SH-SY5Y (cell line): Measurements from ENCODE around the gene GCSH.

Source experiments
- GATA2 ChIP-seq: IDR thresholded peaks from 2 replicates; pipeline ENCODE4 v1.6.1; 2011; ENCODE audit warnings: mild to moderate bottlenecking, low read depth, low read length
- GATA3 ChIP-seq: IDR thresholded peaks from 2 replicates; pipeline ENCODE4 v1.6.1; 2011; ENCODE audit warnings: low read depth, mild to moderate bottlenecking, low read length, moderate library complexity

Gene GCSH

GRCh38 chr16:81073560-81074330 is 22.4 kb downstream of the GCSH start:
- no peak for TF ChIP-seq GATA3
- TF ChIP-seq GATA2, result no peak

GRCh38 chr16:81071805-81072204 is 24.4 kb downstream of the GCSH start:
- TF ChIP-seq GATA2 (no peak), GATA3 (no peak)

- no peak for TF ChIP-seq GATA3
- TF ChIP-seq GATA2, result no peak
These were observed 25.2 kb downstream of the GCSH start for GRCh38 chr16:81070979-81071378.

- TF ChIP-seq GATA2, result no peak
- no peak for TF ChIP-seq GATA3
These were observed 27.1 kb downstream of the GCSH start for GRCh38 chr16:81069063-81069462.

GRCh38 chr16:81067166-81067565 is 29.0 kb downstream of the GCSH start:
- no peak for TF ChIP-seq GATA3
- TF ChIP-seq GATA2, result no peak

- TF ChIP-seq GATA3 (no peak), GATA2 (no peak)
These were observed 29.5 kb downstream of the GCSH start for GRCh38 chr16:81066681-81067080.

- no peak for TF ChIP-seq GATA3
- TF ChIP-seq GATA2, result no peak
These were observed 34.2 kb downstream of the GCSH start for GRCh38 chr16:81061871-81062608.

- no peak for TF ChIP-seq GATA3
- TF ChIP-seq GATA2, result no peak
These were observed 34.9 kb downstream of the GCSH start for GRCh38 chr16:81061307-81061640.

- no peak for TF ChIP-seq GATA3
- no peak for TF ChIP-seq GATA2
These were observed 35.5 kb downstream of the GCSH start for GRCh38 chr16:81060576-81061306.

- TF ChIP-seq GATA2 (no peak), GATA3 (no peak)
These were observed 42.4 kb downstream of the GCSH start for GRCh38 chr16:81053761-81054160.

- TF ChIP-seq GATA2 (no peak), GATA3 (no peak)
These were observed 53.4 kb downstream of the GCSH start for GRCh38 chr16:81042821-81043220.

GRCh38 chr16:81041696-81042095 is 54.5 kb downstream of the GCSH start:
- TF ChIP-seq GATA2 (no peak), GATA3 (no peak)

GRCh38 chr16:81040842-81041241 is 55.4 kb downstream of the GCSH start:
- TF ChIP-seq GATA2, result no peak
- no peak for TF ChIP-seq GATA3

- no peak for TF ChIP-seq GATA3
- no peak for TF ChIP-seq GATA2
These were observed 56.1 kb downstream of the GCSH start for GRCh38 chr16:81040131-81040530.

GRCh38 chr16:81036751-81037350 is 59.3 kb downstream of the GCSH start:
- TF ChIP-seq GATA3 (no peak), GATA2 (no peak)
